Tibial nerve (tissue), 4 donors: ENCODE measurements around the gene KCTD13. TPM values are rescaled to one million over a fixed set of nuclear protein-coding genes. Genes with fewer than 3 reads are reported as not detected.
A peak's percentile ranks its signal among the peaks of the same experiment; 100 is the strongest.

Experiments
- DNase-seq, 2 donors: peaks; one replicate each; pipeline ENCODE4 v3.0.0-alpha.2; 2019; ENCODE audit warnings: low spot score in 2 of 2
- H3K27ac ChIP-seq, 4 donors: fragments of 200-600 bp; sonication (generic) in 3 of 4; one replicate each; pipeline ENCODE4 v1.5.1; 2017 to 2019; ENCODE audit warnings: mild to moderate bottlenecking in 1 of 4
- H3K27me3 ChIP-seq, 2 donors: fragments of 200-600 bp; sonication (generic) in 1 of 2; one replicate each; pipeline versions ENCODE4 v1.5.1 to v1.6.0; 2017 to 2019
- H3K36me3 ChIP-seq, 3 donors: fragments of 200-600 bp; sonication (generic); one replicate each; pipeline ENCODE4 v1.5.1; 2018 to 2019
- H3K4me1 ChIP-seq, 4 donors: fragments of 200-600 bp; sonication (generic) in 3 of 4; one replicate each; pipeline ENCODE4 v1.5.1; 2017 to 2019
- H3K4me3 ChIP-seq, 4 donors: fragments of 200-600 bp; sonication (generic) in 3 of 4; one replicate each; pipeline ENCODE4 v1.5.1; 2017 to 2019; ENCODE audit warnings: mild to moderate bottlenecking in 1 of 4, moderate library complexity in 1 of 4
- H3K9me3 ChIP-seq, 4 donors: fragments of 200-600 bp; sonication (generic) in 3 of 4; one replicate each; pipeline ENCODE4 v1.5.1; 2017 to 2019
- CTCF ChIP-seq, 5 experiments: fragments of 200-600 bp in 3 of 5; fragments of 450-650 bp in 2 of 5; sonication (generic) in 3 of 5; IDR thresholded peaks; one replicate each; pipeline ENCODE4 v1.5.1; 2016 to 2019; ENCODE audit warnings: antibody characterized with exemption in 5 of 5, mild to moderate bottlenecking in 3 of 5, moderate library complexity in 2 of 5
- EP300 ChIP-seq, 2 donors: sonication (generic); formaldehyde crosslinking; IDR thresholded peaks; one replicate each; pipeline ENCODE4 v1.6.1; 2017; ENCODE audit warnings: antibody characterized with exemption in 2 of 2, mild to moderate bottlenecking in 1 of 2
- POLR2A ChIP-seq, 2 donors: fragments of 450-650 bp; IDR thresholded peaks; one replicate each; pipeline ENCODE4 v1.6.1; 2017; ENCODE audit warnings: antibody characterized with exemption in 2 of 2, mild to moderate bottlenecking in 2 of 2, moderate library complexity in 2 of 2
- WGBS, 2 donors: methylation state at CpG; one replicate each; pipeline ENCODE4 v1.1.5; 2018; 5-methylcytosine and 5-hydroxymethylcytosine counted together
- total RNA-seq, 4 donors: library from RNA; depleted of rRNA; stranded (reverse); fragments of >200 nt; gene quantifications; one replicate each; pipeline ENCODE4 v1.1.0, GENCODE V29; 2016

KCTD13 gene
- total RNA-seq, 4 donors from 2014 or later = 31.0 to 81.0 (median 38.7) TPM

- H3K27me3 ChIP-seq = peaks cover 3 to 51% of the 10 kb centered on the region in 2 donors
- H3K4me3 ChIP-seq = no peak overlapping the region
- no peaks in the 10 kb centered on the region for H3K9me3 ChIP-seq
- TF ChIP-seq POLR2A (IDR thresholded peaks at IDR 0.05) (no peak), CTCF (IDR thresholded peaks at IDR 0.05) (no peak), EP300 (IDR thresholded peaks at IDR 0.05) (no peak)
- 87 to 95% methylated on average over 3 of the region's 3 CpGs for WGBS, 2 donors
- H3K36me3 ChIP-seq = no peaks in the 10 kb centered on the region
- no peak for DNase-seq
- peaks cover 0 to 14% (median 3%) of the 10 kb centered on the region in 4 donors for H3K4me1 ChIP-seq
- no peak overlapping the region for H3K27ac ChIP-seq
Measured at GRCh38 chr16:29881050-29881449, 45.0 kb downstream of the KCTD13 start.

GRCh38 chr16:29878172-29878571, 47.9 kb downstream of the KCTD13 start:
- no peak for TF ChIP-seq CTCF (IDR thresholded peaks at IDR 0.05)
- TF ChIP-seq POLR2A (IDR thresholded peaks at IDR 0.05) = no peak
- Histone ChIP-seq H3K27me3 (peaks cover 3 to 66% of the 10 kb centered on the region in 2 donors), H3K4me1 (peaks cover 0 to 14% (median 3%) of the 10 kb centered on the region in 4 donors), H3K9me3 (no peaks in the 10 kb centered on the region), H3K4me3 (no peak overlapping the region), H3K36me3 (no peaks in the 10 kb centered on the region), H3K27ac (no peak overlapping the region)
- DNase-seq = no peak
- WGBS, 2 donors = 87 to 89% methylated on average over 14 of the region's 14 CpGs

GRCh38 chr16:29877266-29877961, 48.6 kb downstream of the KCTD13 start:
- Histone ChIP-seq H3K27me3 (peaks cover 3 to 66% of the 10 kb centered on the region in 2 donors), H3K4me3 (no peak overlapping the region), H3K36me3 (no peaks in the 10 kb centered on the region), H3K27ac (no peak overlapping the region), H3K9me3 (no peaks in the 10 kb centered on the region), H3K4me1 (peaks cover 0 to 14% (median 3%) of the 10 kb centered on the region in 4 donors)
- 10 to 15% methylated on average over 19 to 28 of the region's 28 CpGs for WGBS, 2 donors
- TF ChIP-seq CTCF (IDR thresholded peaks at IDR 0.05) = no peak
- TF ChIP-seq EP300 (IDR thresholded peaks at IDR 0.05) = no peak
- TF ChIP-seq POLR2A (IDR thresholded peaks at IDR 0.05) = no peak
- no peak for DNase-seq

GRCh38 chr16:29876594-29877249, 49.3 kb downstream of the KCTD13 start:
- Histone ChIP-seq H3K27ac (no peak overlapping the region), H3K27me3 (peaks cover 3 to 66% of the 10 kb centered on the region in 2 donors), H3K4me1 (peaks cover 0 to 14% (median 3%) of the 10 kb centered on the region in 4 donors), H3K4me3 (peak overlapping the region in 2 of 4 donors; percentile 17 to 21), H3K36me3 (no peaks in the 10 kb centered on the region), H3K9me3 (no peaks in the 10 kb centered on the region)
- no peak for DNase-seq
- WGBS, 2 donors = 4 to 13% methylated on average over 13 to 42 of the region's 45 CpGs
- TF ChIP-seq EP300 (IDR thresholded peaks at IDR 0.05) = no peak
- no peak for TF ChIP-seq POLR2A (IDR thresholded peaks at IDR 0.05)
- TF ChIP-seq CTCF (IDR thresholded peaks at IDR 0.05) = no peak

- TF ChIP-seq CTCF (IDR thresholded peaks at IDR 0.05) = no peak
- TF ChIP-seq POLR2A (IDR thresholded peaks at IDR 0.05) = no peak
- TF ChIP-seq EP300 (IDR thresholded peaks at IDR 0.05) = no peak
- DNase-seq = no peak
- H3K27me3 ChIP-seq = peaks cover 3 to 64% of the 10 kb centered on the region in 2 donors
- 20 to 21% methylated on average over 18 of the region's 18 CpGs for WGBS, 2 donors
- peak overlapping the region in 2 of 4 donors; percentile 17 to 21 for H3K4me3 ChIP-seq
- H3K9me3 ChIP-seq = no peaks in the 10 kb centered on the region
- peaks cover 0 to 14% (median 3%) of the 10 kb centered on the region in 4 donors for H3K4me1 ChIP-seq
- H3K27ac ChIP-seq = no peak overlapping the region
- no peaks in the 10 kb centered on the region for H3K36me3 ChIP-seq
Measured at GRCh38 chr16:29876217-29876593, 49.8 kb downstream of the KCTD13 start.
